GM18519 (cell line): Measurements from ENCODE around the gene RTP5.

Experiments used
- ATAC-seq: cut with Tn5 transposase; IDR thresholded peaks from one replicate; pipeline ENCODE4 v1.9.1; 2021; ENCODE audit warnings: mild to moderate bottlenecking, moderate library complexity; ENCODE audit not compliant: unreplicated experiment, low FRiP score

Gene RTP5

DNA sequence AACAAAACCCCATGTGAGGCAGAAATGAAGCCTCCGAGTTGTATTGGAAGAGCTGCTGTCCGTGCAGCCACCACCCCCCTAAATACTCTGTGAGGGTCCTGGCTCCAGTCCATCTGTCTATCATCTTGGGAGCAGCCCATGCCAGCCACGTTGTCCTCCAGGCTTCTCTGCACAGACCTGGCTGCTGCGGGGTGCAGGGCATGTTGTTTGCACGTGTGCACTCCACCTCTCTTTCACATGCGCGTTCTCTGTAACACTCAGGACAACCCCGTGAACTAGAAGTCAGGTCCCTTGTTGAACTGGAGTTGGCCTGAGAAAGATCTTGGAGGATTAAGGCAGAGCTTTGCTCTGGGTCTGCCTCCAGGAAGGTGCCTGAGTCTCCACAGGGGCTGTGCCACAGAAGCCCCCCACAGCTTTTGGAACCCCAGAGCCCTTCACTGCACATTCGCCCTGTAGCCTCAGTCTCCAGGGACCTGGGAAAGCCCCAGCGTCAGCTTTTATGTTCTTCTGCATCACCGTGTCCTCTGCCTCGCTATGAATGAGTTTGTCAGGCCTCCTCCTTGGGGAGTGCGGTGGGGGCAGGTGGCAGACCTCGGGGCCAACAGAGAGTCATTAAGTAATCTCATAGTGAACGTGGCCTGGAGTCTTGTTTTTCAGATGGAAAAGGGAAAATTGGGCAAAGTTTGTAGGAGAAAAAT lies 16.6 kb downstream of the RTP5 start:
- ATAC-seq = no peak

DNA sequence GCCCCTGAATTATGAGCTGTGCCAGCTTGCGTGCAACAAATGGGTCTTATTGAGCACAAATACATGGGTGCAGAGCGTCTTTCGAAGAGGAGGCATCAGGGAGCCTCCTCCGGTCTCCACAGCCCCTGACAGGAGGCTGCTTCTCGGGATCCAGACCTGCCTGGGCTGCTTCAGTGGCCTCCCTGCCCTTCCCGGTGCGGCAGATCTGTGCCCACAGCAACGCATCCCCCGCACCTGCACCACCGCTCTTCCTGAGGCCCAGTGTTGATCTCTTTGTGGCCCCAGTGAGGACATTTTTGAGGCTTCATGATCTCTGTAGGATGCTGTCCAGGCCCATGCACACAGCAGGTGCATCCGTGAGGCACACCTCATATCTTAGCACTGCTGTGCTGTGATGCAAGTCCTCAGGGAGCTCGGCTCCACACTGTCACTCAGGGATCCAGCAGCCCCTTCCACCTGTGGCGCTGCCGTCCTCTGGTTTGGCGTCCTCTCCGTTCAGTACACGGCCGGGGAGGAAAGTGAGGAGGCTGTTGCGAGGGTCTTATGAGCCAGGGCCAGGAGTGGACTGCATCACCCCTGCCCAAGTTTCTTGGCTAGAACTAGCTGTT lies 17.4 kb downstream of the RTP5 start:
- ATAC-seq = no peak

DNA sequence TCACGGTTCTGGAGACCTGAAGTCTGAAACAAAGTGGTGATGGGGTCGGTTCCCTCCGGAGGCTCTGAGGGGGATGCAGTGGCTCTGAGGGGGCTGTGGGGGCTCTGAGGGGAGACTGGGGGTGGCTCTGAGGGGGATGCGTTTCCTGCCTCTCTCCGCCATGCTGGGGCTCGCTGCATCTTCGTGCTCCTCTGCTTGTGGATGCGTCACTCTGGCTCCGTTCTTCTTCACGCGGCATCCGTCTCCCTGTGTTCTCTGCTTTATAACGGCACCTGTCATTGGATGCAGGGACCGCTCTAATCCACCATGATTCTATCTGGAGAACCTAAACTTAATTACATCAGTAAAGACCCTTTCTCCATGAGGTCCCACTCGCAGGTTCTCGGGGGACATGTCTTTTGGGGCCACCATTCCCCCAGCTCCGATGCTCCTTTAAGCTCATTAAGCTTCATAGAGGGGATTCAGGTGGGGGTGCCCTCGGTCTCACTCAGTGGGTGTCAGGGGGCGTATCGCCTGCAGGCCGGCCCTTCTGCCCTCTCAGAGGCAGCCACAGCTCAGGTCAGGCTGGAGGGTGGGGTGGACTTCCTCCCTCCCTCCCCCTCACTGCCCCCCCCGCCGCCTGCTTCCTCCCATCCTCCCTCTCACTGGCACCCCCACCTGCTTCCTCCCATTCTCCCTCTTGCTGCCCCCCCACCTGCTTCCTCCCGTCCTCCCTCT lies 18.4 kb downstream of the RTP5 start:
- no peak for ATAC-seq

DNA sequence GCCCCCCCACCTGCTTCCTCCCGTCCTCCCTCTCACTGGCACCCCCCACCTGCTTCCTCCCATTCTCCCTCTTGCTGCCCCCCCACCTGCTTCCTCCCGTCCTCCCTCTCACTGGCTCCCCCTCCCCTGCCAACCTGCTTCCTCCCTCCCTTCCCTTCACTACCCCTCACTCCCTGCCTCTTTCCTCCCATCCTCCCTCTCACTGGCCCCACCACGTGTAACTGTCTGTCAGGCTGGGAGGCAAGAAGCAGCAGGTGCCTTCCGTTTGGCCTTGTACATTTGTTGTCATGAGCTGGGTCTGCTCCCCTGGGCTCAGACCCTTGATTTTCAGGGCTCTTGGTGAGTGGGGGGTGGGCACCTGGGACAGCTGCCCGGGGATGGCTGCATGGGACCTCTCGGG lies 19.1 kb downstream of the RTP5 start:
- ATAC-seq = no peak

DNA sequence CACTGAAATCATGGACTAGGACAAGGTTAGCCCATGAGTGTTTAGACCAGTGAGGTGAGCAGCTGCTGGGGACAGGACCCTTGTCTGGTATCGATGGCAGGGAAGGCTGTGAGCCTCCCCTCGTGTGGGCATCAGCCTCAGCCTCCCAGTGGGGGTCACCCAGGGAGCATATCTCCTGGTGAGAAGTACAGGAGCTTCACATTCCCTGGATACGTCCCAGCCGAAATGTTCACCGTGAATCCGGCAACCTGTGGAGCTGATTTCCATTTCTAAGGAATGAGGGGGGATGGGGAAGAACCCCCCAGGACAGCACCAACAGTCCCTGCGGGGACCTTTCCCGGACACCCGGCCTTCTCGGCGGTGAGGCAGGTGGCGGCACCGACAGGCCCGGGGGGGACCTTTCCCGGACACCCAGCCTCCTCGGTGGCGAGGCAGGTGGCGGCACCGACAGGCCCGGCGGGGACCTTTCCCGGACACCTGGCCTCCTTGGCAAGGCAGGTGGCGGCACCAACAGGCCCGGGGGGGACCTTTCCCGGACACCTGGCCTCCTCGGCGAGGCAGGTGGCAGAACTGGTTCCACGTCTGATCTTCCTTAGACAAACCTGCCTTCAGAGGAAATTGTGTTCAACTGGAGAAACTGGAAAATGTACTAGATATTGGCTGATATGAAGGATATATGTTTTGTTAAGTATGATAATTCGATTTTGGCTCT lies 21.2 kb downstream of the RTP5 start:
- ATAC-seq = no peak

DNA sequence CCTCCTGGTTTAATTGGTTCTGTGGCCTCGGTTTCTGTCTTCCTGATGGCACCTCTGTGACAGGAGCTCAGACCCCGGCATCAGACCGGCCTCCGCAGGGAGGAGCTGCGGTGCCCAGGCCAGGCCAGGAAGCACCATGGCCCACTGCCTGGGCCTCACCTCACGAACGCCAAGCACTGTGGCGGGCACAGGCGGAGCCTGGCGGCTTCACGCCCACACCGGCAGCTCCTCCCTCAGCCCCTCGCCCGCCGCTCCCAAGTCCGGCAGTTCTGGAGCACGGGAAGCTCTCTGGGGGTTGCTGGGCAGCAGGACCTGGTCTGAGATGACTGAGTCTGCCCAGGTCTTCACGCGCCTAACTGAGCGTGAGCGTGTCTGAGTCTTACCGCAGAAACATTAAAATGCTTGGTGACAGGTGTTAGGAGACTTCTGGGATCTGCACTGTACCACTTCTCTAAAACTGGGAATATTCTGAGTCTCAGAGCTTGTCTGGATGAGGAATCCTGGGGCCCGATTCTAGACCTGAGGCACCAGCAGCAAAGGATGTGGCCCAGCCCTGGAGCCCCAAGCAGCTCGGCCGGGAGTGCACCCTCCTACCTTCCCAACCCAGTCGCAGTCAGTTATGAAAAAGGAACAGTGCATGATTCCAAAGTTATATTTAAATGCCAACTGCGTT lies 21.9 kb downstream of the RTP5 start:
- no peak for ATAC-seq

DNA sequence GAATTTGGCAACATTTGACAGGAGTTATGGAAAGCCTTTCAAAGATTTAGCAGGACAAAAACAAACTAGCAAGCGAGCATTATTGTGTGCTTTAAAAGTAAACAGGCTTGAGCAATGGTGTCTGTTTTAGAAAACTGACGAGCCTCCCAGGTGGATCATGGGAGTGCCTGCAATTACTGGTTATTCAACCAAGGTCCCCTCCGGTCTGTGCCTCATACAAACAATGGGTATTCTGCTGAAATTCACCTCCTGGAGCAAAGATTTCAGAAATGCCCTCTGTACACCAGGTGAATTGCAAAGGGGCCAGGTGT lies 22.4 kb downstream of the RTP5 start:
- ATAC-seq = no peak

DNA sequence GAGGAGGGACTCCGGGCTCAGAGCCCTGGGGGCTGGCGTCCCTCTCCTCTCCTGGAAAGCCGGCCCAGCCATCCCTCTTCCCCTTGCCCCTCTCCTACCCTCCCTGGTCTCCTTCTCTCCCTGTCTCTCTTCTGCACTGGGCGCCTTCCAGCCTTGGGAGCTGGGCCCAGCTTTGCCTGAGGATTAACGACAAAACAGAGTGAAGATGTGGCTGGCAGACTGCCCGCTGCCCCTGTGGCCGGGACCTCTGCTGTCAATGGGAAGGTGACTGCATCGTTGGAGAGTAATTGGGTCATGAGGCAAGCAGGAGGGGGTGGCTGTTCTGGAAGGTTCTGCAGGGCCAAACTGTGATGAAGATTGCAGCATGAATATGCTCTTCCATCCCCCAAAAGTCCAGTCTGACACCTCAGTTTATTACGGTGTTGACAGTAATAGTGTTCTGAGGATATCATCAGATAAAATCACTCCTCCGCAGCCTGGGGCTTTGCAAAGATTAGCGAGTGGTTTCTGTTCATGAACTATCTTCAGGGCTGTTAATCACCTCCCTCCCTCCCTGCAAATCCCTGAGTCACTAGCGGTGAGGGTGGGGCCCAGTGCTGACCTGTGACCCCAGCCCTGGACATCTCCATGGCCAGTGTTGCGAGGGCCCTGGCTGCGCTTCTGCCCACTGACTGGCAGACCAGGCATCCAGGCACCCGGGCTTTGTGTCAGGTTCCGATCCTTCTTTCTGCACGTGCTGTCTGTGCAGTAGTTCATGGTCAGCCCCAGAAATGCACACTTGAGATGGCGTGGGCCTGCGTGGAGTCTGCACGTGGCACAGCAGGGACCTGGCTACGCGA lies 23.0 kb downstream of the RTP5 start:
- no peak for ATAC-seq

DNA sequence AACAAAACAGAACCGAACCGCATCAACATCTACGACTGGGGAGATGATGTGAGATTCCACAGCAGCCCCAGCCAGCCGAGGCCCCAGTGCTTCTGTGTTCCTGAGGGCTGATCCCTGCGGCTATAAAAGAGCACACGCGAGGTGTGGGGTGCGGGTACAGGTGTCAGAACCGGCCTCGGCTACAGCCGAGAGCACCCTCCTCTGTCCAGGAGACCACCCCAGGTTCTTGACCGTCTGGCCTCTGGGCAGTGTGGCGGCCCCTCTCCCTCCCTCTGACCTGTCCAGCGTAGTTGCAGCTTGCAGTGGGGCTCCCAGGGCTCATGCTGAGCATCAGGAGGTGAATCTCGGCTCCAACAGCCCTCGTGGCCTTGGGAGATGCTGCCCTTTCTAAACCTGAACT lies 23.7 kb downstream of the RTP5 start:
- ATAC-seq = no peak

DNA sequence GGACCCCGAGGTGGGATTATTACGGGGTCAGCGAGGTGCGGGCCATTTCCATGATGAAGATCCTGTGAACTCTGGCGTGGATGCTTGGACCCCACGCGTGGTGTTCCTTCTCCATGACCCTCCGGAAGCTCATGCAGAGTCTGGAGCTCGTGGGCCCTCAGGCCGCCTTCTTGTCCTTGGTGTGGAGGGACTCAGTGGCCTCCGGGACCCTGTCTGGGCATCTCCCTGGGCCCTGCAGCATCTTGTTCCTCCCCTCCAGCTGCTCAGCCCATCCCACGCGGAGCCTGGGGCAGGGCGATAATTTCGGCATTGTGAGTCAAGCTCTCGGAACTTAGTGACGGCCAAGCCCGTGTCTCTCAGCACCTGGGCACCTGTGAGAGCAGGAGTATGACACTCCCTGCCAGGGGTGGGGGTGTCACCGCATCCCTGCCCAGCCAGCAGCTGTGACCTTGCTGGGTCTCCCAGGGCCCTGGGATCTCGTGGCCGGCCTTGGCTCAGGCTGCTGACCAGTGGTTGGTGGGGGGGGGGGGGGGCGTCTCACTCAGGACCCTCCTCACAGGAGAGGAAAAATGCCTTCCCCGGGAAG lies 24.6 kb downstream of the RTP5 start:
- no peak for ATAC-seq

DNA sequence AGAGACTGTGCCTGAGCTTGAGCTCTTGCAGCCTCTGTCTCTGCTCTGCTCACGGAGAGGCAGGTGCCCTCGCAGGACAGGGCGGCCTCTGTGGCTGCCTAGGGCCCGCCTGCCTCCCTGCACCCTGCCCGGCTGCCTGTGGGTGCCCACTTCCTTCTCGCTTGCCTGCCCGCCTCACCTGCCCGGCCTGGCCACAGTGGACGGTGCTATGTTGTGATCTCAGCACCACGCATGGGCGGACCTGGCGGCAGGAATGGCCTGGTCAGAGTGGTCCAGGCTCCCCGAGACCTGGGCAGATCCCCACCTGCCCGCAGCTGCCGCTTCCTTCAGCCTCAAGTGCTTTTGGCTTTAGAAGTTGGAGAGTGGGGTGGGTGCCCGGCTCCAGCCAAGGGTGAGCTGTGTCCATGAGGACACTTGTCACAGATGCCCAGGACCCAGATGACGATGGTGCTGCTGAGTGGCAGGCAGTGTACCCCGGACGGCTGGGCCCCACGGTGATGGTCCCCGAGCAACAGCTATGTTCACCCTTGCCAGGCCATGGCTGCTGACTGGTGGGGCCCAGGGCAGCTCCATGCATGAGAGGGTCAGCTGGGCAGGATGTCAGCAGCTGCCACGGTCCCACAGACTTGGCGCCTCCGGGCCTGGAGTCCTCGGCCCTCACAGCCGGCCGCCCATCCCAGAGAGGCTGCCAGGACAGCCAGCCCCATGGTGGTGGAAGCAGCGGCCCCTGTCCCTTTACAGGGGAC lies 25.3 kb downstream of the RTP5 start:
- ATAC-seq = no peak

DNA sequence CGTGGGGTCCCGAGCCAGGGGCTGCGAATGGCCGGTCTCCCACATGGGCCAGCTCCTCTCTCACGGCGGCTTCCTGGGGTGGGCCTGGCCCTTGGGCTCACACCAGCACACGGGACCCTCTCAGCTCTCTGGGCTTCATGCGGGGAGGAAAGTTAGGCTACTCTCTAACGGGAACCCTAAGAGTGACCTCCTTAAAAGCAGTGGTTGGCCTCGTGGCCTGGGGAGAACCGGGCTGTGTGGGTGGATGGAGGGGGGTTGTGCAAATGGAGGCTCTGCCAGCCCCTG lies 25.8 kb downstream of the RTP5 start:
- no peak for ATAC-seq

DNA sequence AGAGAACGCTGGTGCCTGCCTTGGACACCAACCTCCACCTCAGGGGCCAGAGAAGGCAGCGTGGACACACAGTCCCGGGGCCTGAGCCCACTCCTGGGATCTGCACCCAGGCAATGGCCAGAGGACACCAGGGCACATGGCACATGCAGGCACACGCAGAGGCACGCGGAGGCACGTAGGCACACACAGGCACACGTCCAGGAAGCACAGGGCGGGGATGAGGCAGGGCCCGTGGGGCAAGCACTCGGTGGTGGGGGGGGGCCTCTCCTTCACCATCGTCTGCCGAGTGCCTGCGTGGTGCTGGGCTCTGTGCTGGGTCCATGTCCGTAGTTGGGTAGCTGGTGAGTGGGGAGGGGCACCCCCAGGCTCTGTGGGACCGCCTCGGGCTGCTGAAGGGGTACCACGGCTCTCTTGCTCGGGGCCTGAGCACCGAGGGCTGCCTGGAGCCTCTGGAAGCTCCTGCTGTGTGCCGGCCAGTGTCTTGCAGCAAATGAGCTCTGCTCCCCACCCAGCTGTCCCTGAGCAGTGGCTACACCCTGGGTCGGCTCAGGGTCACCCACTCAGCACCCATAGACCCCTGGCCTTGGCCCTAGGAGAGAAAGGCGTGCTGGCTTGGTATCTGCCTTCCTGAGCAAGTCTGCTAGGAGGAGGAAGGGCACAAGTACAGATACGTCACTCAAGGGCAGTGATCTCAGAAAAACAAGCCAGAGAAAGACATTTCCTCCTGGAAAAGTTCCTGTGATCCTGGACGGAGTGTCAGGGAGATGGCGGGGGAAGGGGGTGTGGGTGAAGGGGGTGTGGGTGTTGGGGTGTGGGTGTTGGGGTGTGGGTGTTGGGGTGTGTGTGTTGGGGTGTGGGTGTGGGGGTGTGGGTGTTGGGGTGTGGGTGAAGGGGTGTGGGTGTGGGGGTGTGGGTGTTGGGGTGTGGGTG lies 26.4 kb downstream of the RTP5 start:
- no peak for ATAC-seq

DNA sequence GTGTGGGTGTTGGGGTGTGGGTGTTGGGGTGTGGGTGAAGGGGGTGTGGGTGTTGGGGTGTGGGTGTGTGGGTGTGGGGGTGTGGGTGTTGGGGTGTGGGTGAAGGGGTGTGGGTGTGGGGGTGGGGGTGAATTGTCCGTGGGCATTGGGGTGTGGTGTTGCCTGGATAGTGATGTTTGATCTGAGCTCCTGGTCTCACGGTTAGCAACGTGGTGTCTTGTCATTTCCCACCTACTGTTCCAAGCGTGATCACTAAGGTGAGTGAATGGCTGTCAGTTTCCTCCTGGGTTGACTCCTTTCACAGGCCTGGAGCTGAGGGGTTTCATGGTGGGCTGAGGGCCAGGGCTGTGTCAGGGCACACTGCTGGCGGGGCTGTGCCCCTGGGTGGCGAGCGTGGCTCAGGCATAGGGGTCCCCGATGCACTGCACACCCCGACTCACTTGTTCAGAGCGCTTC lies 27.2 kb downstream of the RTP5 start:
- ATAC-seq = no peak

DNA sequence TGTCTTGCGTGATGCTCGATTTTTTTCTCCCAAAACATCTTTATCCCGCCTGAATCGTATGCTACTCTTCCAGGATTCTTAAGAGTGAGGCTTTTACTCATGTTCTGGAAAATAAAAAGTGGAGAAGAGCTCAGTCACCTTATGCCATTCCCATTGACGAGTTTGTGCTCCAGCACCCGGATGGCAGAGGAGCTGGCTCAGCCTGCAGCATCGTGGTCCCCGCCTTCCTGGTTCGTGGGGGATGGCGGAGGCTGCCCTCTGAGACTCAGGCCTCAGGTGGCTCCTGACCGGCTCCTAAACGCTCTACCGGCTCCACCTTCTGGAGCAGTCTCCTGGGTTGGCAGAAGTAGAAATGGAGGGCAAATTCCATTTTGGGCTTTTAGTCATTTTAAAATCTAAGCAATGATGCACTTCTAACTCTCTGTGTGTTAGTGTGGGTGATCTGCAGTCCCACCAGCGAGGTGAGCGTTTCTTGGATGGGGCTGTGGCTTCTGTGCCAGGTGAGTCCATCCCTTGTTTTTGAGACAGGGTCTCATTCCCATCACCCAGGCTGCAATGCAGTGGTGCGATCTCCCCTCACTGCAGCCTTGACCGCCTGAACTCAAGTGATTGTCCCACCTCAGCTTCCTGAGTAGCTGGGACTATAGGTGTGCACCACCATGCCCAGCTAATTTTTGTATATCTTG lies 27.8 kb downstream of the RTP5 start:
- ATAC-seq = no peak

DNA sequence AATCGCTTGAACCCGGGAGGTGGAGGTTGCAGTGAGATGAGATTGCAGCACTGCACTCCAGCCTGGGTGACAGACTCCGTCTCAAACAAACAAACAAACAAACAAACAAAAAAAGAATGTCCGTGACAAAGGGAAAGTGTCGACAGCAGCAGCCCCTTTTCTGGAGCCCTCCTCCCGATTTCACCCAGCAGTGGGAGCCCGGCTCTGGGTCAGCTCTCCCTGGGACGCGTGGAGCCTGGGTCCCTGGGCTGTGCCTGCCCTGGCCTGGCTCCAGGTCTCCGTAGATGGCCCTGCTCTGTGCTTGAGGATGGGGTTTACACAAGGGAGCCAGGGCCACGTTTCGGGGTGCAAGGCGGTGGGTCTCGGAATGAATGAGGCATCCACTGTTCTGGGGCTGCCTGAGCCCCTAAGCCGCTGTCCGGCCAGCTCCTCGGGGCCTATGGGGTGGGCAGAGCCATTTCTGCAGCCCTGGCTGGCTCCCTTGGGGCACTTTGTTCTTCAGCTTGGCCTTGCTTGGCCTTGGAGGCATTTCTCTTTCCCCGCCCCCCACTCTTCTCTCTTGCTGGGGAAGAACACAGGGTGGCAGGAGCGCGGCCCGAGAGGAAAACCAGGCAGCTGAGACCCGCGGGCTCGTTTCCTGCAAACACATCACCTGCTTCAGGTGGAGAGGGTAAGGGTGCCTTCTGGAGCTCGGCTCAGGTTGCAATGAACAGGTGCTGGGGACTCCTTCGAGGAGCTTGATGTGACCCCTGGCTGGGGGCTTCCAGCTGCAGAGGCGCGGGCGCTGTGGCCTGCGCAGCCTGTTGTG lies 29.1 kb downstream of the RTP5 start:
- ATAC-seq = no peak
